DOHH2 (cell line): ENCODE results near the gene CEP68.

Experiments
- H3F3A ChIP-seq: fragments of 200-600 bp; sonication (generic), shearing (Covaris generic); 2 replicates; pipeline ENCODE4 v1.6.0; 2016; ENCODE audit warnings: antibody characterized with exemption, mild to moderate bottlenecking; ENCODE audit not compliant: control insufficient read depth, insufficient read depth
- H3K27ac ChIP-seq: fragments of 200-600 bp; sonication (generic); 2 replicates; pipeline ENCODE4 v1.5.1; 2014; ENCODE audit warnings: low read depth, mild to moderate bottlenecking, low read length, moderate library complexity
- H3K27me3 ChIP-seq: fragments of 200-600 bp; sonication (generic); 2 replicates; pipeline ENCODE4 v1.6.1; 2014; ENCODE audit warnings: mild to moderate bottlenecking, low read length, mixed read lengths; ENCODE audit not compliant: control insufficient read depth
- H3K36me3 ChIP-seq: fragments of 200-600 bp; sonication (generic); 2 replicates; pipeline ENCODE4 v1.6.1; 2014; ENCODE audit warnings: mild to moderate bottlenecking, low read length, moderate library complexity, mixed read lengths; ENCODE audit not compliant: control insufficient read depth
- H3K4me1 ChIP-seq: fragments of 200-600 bp; sonication (generic); 2 replicates; pipeline ENCODE4 v1.6.1; 2014; ENCODE audit warnings: mild to moderate bottlenecking, low read length, mixed read lengths; ENCODE audit not compliant: control insufficient read depth
- H3K4me2 ChIP-seq: fragments of 200-600 bp; sonication (generic); 2 replicates; pipeline ENCODE4 v1.6.0; 2014; ENCODE audit warnings: mild to moderate bottlenecking, low read length, moderate library complexity
- H3K4me3 ChIP-seq: fragments of 200-600 bp; sonication (generic); 2 replicates; pipeline ENCODE4 v1.5.1; 2014; ENCODE audit warnings: mild to moderate bottlenecking, low read length, mixed read lengths
- H3K79me2 ChIP-seq: fragments of 200-600 bp; sonication (generic); 2 replicates; pipeline ENCODE4 v1.6.1; 2014; ENCODE audit warnings: mild to moderate bottlenecking, low read length, mixed read lengths; ENCODE audit not compliant: control insufficient read depth
- H3K9me2 ChIP-seq: fragments of 200-600 bp; sonication (generic); replicated peaks from 2 replicates; pipeline ENCODE4 v1.6.1; 2014; ENCODE audit warnings: mild to moderate bottlenecking, low read length, mixed read lengths; ENCODE audit not compliant: control insufficient read depth
- H3K9me3 ChIP-seq: fragments of 200-600 bp; sonication (generic); 2 replicates; pipeline ENCODE4 v1.6.1; 2014; ENCODE audit warnings: antibody characterized with exemption, low read length, mixed read lengths; ENCODE audit not compliant: control insufficient read depth, insufficient read depth
- H4K20me1 ChIP-seq: fragments of 200-600 bp; sonication (generic); 2 replicates; pipeline ENCODE4 v1.6.0; 2014; ENCODE audit warnings: low read depth, mild to moderate bottlenecking, antibody characterized with exemption, low read length, moderate library complexity; ENCODE audit not compliant: control insufficient read depth, insufficient read depth
- EZH2phosphoT487 ChIP-seq: fragments of 200-600 bp; sonication (generic); IDR thresholded peaks from 2 replicates; pipeline ENCODE4 v1.6.1; 2017; ENCODE audit warnings: borderline replicate concordance, mild to moderate bottlenecking, antibody characterized with exemption, low read length, moderate library complexity, mixed read lengths
- TF ChIP-seq, protein P1 (sequence below): fragments of 200-600 bp; sonication (generic); IDR thresholded peaks from one replicate; pipeline ENCODE4 v1.5.1; 2014; ENCODE audit warnings: antibody characterized with exemption, mild to moderate bottlenecking, low read depth, low read length; ENCODE audit not compliant: poor library complexity, severe bottlenecking

Gene CEP68

DNA sequence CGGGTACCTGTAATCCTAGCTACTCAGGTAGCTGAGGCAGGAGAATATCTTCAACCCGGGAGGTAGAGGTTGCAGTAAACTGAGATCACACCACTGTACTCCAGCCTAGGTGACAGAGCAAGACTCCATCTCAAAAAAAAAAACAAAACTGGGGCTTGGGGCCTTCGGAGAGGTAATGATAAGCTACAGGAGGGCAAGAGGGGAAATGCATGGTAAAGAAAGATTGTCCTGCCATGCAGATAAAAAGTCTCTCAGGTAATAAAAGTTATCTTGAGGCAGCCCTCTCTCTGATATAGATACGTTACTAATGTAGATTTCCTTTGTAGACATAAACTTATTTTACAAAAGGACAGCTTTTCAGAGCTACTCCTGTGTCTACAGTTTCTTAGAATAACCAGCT, 77.4 kb downstream of the CEP68 start:
- TF ChIP-seq, protein P1, sequence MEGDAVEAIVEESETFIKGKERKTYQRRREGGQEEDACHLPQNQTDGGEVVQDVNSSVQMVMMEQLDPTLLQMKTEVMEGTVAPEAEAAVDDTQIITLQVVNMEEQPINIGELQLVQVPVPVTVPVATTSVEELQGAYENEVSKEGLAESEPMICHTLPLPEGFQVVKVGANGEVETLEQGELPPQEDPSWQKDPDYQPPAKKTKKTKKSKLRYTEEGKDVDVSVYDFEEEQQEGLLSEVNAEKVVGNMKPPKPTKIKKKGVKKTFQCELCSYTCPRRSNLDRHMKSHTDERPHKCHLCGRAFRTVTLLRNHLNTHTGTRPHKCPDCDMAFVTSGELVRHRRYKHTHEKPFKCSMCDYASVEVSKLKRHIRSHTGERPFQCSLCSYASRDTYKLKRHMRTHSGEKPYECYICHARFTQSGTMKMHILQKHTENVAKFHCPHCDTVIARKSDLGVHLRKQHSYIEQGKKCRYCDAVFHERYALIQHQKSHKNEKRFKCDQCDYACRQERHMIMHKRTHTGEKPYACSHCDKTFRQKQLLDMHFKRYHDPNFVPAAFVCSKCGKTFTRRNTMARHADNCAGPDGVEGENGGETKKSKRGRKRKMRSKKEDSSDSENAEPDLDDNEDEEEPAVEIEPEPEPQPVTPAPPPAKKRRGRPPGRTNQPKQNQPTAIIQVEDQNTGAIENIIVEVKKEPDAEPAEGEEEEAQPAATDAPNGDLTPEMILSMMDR = no peak
- no peak for TF ChIP-seq EZH2phosphoT487
- Histone ChIP-seq H4K20me1 (peaks cover 7% of the 10 kb centered on the region; the same call in 1 of the 2 replicates), H3K4me1 (peaks cover 10% of the 10 kb centered on the region), H3K4me3 (no peak overlapping the region), H3K27ac (no peak overlapping the region), H3K4me2 (no peak overlapping the region), H3F3A (peaks cover 3% of the 10 kb centered on the region), H3K36me3 (peaks cover 12% of the 10 kb centered on the region), H3K9me2 (no peaks in the 10 kb centered on the region), H3K79me2 (peaks cover 13% of the 10 kb centered on the region), H3K27me3 (no peaks in the 10 kb centered on the region), H3K9me3 (no peaks in the 10 kb centered on the region)

DNA sequence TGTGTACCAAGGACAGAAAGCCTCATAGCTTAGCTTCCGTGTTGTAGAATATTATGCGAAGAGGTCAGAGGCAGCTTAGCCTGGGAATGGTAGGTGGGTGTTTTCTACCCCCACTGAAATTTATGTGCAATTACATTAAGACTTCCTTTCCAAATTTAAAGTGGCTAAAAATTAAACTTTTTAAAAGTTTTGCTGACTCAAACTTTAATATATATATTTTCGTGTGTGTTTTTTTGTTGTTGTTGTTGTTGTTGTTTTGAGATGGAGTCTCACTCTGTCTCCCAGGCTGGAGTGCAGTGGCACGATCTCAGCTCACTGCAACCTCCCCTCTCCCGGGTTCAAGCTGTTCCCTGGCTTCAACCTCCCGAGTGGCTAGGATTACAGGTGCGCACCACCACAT, 77.9 kb downstream of the CEP68 start:
- Histone ChIP-seq H3F3A (peaks cover 3% of the 10 kb centered on the region), H3K27me3 (no peaks in the 10 kb centered on the region), H3K4me2 (no peak overlapping the region), H3K27ac (no peak overlapping the region), H3K9me3 (no peaks in the 10 kb centered on the region), H3K79me2 (peaks cover 8% of the 10 kb centered on the region), H3K4me1 (peaks cover 6% of the 10 kb centered on the region), H4K20me1 (peaks cover 2% of the 10 kb centered on the region; the same call in 1 of the 2 replicates), H3K4me3 (no peak overlapping the region), H3K9me2 (no peaks in the 10 kb centered on the region), H3K36me3 (peaks cover 7% of the 10 kb centered on the region)
- TF ChIP-seq, protein P1 = no peak
- no peak for TF ChIP-seq EZH2phosphoT487

DNA sequence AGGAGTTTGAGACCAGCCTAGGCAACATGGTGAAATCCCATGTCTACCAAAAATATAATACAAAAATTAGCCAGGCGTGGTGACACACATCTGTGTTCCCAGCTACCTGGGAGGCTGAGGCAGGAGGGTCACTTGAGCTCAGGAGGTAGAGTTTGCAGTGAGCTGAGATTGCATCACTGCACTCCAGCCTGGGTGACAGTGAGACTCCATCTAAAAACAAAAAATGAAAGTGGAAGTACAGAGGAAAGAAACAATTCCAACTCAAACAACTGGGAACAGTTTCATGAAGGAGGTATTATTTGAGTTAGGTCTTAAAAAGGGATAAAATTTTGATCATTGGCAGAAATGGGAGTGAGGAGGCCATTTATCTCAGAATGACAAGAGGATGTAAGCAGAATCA, 80.0 kb downstream of the CEP68 start:
- TF ChIP-seq, protein P1 = no peak
- TF ChIP-seq EZH2phosphoT487 = no peak
- no peak overlapping the region for H3K4me2 ChIP-seq
- H3K27ac ChIP-seq = no peak overlapping the region

More for the DNA sequence above, 80.0 kb downstream of the CEP68 start:
- Histone ChIP-seq H3K4me3 (no peak overlapping the region), H3K36me3 (no peaks in the 10 kb centered on the region), H3K9me3 (no peaks in the 10 kb centered on the region), H3K9me2 (no peaks in the 10 kb centered on the region), H3K27me3 (no peaks in the 10 kb centered on the region), H3F3A (peaks cover 3% of the 10 kb centered on the region), H3K79me2 (no peaks in the 10 kb centered on the region), H3K4me1 (peaks cover under 1% of the 10 kb centered on the region; the same call in 1 of the 2 replicates), H4K20me1 (no peaks in the 10 kb centered on the region)
